Gastroesophageal sphincter (tissue), 3 donors: ENCODE results near the gene RTP1.

Experiments
- CTCF ChIP-seq, 4 experiments: fragments of 200-600 bp in 2 of 4; fragments of 450-650 bp in 2 of 4; sonication (generic) in 1 of 4; IDR thresholded peaks; one replicate each; pipeline ENCODE4 v1.5.1; 2017 to 2019; ENCODE audit warnings: antibody characterized with exemption in 4 of 4, mild to moderate bottlenecking in 2 of 4, moderate library complexity in 2 of 4
- EP300 ChIP-seq: sonication (generic); formaldehyde crosslinking; IDR thresholded peaks from one replicate; pipeline ENCODE4 v1.6.1; 2017; ENCODE audit warnings: antibody characterized with exemption, mild to moderate bottlenecking
- POLR2A ChIP-seq, 2 donors: fragments of 450-650 bp; IDR thresholded peaks; one replicate each; pipeline ENCODE4 v1.6.1; 2017; ENCODE audit warnings: antibody characterized with exemption in 2 of 2, mild to moderate bottlenecking in 2 of 2, moderate library complexity in 1 of 2
- POLR2AphosphoS5 ChIP-seq: sonication (generic); formaldehyde crosslinking; IDR thresholded peaks from one replicate; pipeline ENCODE4 v1.6.1; 2017; ENCODE audit warnings: antibody characterized with exemption

DNA sequence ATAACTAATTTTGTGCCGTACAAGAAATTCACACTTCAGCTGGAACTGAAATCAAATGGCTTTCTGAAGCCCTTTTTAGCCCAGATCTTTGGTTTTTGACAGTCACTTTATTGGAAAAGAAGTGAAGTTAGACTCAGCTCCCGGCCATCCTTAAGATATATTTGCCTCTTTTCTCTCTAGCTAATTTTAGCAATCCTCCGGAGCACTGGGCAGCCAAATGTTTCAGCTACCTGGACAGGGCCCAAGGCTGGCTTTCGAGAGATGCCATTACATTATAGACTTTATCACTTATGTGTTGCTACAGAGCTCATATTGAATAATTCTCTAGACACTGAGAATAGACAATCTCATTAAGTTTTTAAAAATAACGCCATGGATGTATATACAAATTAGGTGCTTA lies 29.5 kb upstream of the RTP1 start:
- TF ChIP-seq CTCF (IDR thresholded peaks at IDR 0.05), result no peak
- no peak for TF ChIP-seq POLR2A (IDR thresholded peaks at IDR 0.05)
- TF ChIP-seq POLR2AphosphoS5, result no peak
- no peak for TF ChIP-seq EP300
